Liver (tissue), 9 donors: ENCODE results near the gene TSC22D2. TPM values are rescaled to one million over a fixed set of nuclear protein-coding genes. Genes with fewer than 3 reads are reported as not detected.
A peak's percentile ranks its signal among the peaks of the same experiment; 100 is the strongest.

ENCODE experiments used
- DNase-seq: peaks from one replicate; pipeline ENCODE4 v3.0.0-alpha.2; 2017; ENCODE audit warnings: low spot score
- H3K27ac ChIP-seq, 2 donors: one replicate each; pipeline ENCODE4 v1.7.0; 2013; ENCODE audit warnings: inconsistent platforms in 2 of 2, low read length in 2 of 2, control low read depth in 1 of 2, low read depth in 1 of 2, mild to moderate bottlenecking in 1 of 2
- H3K27me3 ChIP-seq, 4 donors: one replicate each; pipeline versions ENCODE4 v1.6.1 to v1.7.0; 2013; ENCODE audit warnings: low read length in 3 of 4, inconsistent platforms in 1 of 4, mild to moderate bottlenecking in 1 of 4, moderate library complexity in 1 of 4; ENCODE audit not compliant: control insufficient read depth in 4 of 4, insufficient read depth in 4 of 4
- H3K36me3 ChIP-seq, 4 donors: one replicate each; pipeline versions ENCODE4 v1.6.1 to v1.7.0; 2013; ENCODE audit warnings: low read length in 3 of 4, mild to moderate bottlenecking in 3 of 4, low read depth in 1 of 4, moderate library complexity in 1 of 4; ENCODE audit not compliant: control insufficient read depth in 4 of 4, insufficient read depth in 3 of 4
- H3K4me1 ChIP-seq, 4 donors: one replicate each; pipeline versions ENCODE4 v1.6.1 to v1.7.0; 2013; ENCODE audit warnings: low read length in 3 of 4, mild to moderate bottlenecking in 3 of 4, moderate library complexity in 1 of 4; ENCODE audit not compliant: control insufficient read depth in 4 of 4, insufficient read depth in 4 of 4
- H3K4me3 ChIP-seq, 3 donors: one replicate each; pipeline versions ENCODE4 v1.6.1 to v1.7.0; 2013; ENCODE audit warnings: low read length in 3 of 3, control low read depth in 1 of 3, low read depth in 1 of 3, mild to moderate bottlenecking in 1 of 3
- H3K9ac ChIP-seq, 2 donors: one replicate each; pipeline ENCODE4 v1.7.0; 2013; ENCODE audit warnings: low read length in 2 of 2, mild to moderate bottlenecking in 2 of 2, moderate library complexity in 2 of 2, control low read depth in 1 of 2, low read depth in 1 of 2
- H3K9me3 ChIP-seq, 4 donors: one replicate each; pipeline versions ENCODE4 v1.6.1 to v1.7.0; 2013; ENCODE audit warnings: low read length in 3 of 4; ENCODE audit not compliant: control insufficient read depth in 4 of 4
- EGR1 ChIP-seq, 2 donors: IDR thresholded peaks; 2 replicates each; pipeline ENCODE4 v1.6.1; 2016 to 2018; ENCODE audit warnings: antibody characterized with exemption in 2 of 2, low read depth in 2 of 2
- FOXA1 ChIP-seq: IDR thresholded peaks from 2 replicates; pipeline ENCODE4 v1.6.1; 2016; ENCODE audit warnings: antibody characterized with exemption
- FOXA2 ChIP-seq: IDR thresholded peaks from 2 replicates; pipeline ENCODE4 v1.6.1; 2016; ENCODE audit warnings: antibody characterized with exemption
- GABPA ChIP-seq, 2 donors: IDR thresholded peaks in 1 of 2; conservative IDR thresholded peaks in 1 of 2; 2 replicates each; pipeline ENCODE4 v1.6.1; 2016; ENCODE audit warnings: antibody characterized with exemption in 2 of 2, mild to moderate bottlenecking in 1 of 2, moderate library complexity in 1 of 2
- HNF4A ChIP-seq, 2 donors: conservative IDR thresholded peaks; 2 replicates each; pipeline ENCODE4 v1.6.1; 2016; ENCODE audit warnings: antibody characterized with exemption in 2 of 2, mild to moderate bottlenecking in 2 of 2
- HNF4G ChIP-seq: IDR thresholded peaks from 2 replicates; pipeline ENCODE4 v1.6.1; 2016; ENCODE audit warnings: antibody characterized with exemption
- JUND ChIP-seq, 2 donors: IDR thresholded peaks; 2 replicates each; pipeline ENCODE4 v1.6.1; 2016; ENCODE audit warnings: antibody characterized with exemption in 2 of 2
- NR2F2 ChIP-seq: IDR thresholded peaks from 2 replicates; pipeline ENCODE4 v1.6.1; 2016; ENCODE audit warnings: antibody characterized with exemption
- RAD21 ChIP-seq, 2 donors: IDR thresholded peaks; 2 replicates each; pipeline ENCODE4 v1.6.1; 2016; ENCODE audit warnings: antibody characterized with exemption in 2 of 2, mild to moderate bottlenecking in 2 of 2
- RXRA ChIP-seq, 2 donors: IDR thresholded peaks; 2 replicates each; pipeline ENCODE4 v1.6.1; 2017 to 2018; ENCODE audit warnings: antibody characterized with exemption in 2 of 2, mild to moderate bottlenecking in 1 of 2
- SP1 ChIP-seq: IDR thresholded peaks from 2 replicates; pipeline ENCODE4 v1.6.1; 2018; ENCODE audit warnings: antibody characterized with exemption, mild to moderate bottlenecking
- TAF1 ChIP-seq: conservative IDR thresholded peaks from 2 replicates; pipeline ENCODE4 v1.6.1; 2016; ENCODE audit warnings: antibody characterized with exemption, mild to moderate bottlenecking
- YY1 ChIP-seq: IDR thresholded peaks from 2 replicates; pipeline ENCODE4 v1.6.1; 2016; ENCODE audit warnings: antibody characterized with exemption, mild to moderate bottlenecking
- WGBS: extraction: QIAGEN DNeasy Blood & Tissue Kit; methylation state at CpG from one replicate; pipeline ENCODE4 v1.1.7; 2013; 5-methylcytosine and 5-hydroxymethylcytosine counted together
- polyA plus RNA-seq, 2 donors: library from polyadenylated mRNA; stranded (reverse) in 1 of 2; unstranded in 1 of 2; fragments of 200-250 nt in 1 of 2; fragments of >200 nt in 1 of 2; fragmentation: Nextera tagmentation in 1 of 2; extraction: Ambion mirVana in 1 of 2; gene quantifications; one replicate each; pipeline versions ENCODE4 v1.2.1 to v1.2.3, GENCODE V29; 2013 to 2015
- total RNA-seq, 2 donors: library from RNA; depleted of rRNA; stranded (reverse); fragments of >200 nt; gene quantifications; one replicate each; pipeline ENCODE4 v1.2.3, GENCODE V29; 2014
- TF ChIP-seq, protein P1 (sequence below): IDR thresholded peaks from 2 replicates; pipeline ENCODE4 v1.6.1; 2016; ENCODE audit warnings: antibody characterized with exemption
- TF ChIP-seq, protein P2 (sequence below): IDR thresholded peaks from 2 replicates; pipeline ENCODE4 v1.6.1; 2016; ENCODE audit warnings: antibody characterized with exemption
- TF ChIP-seq, protein P3 (sequence below): fragments of 150-350 bp; IDR thresholded peaks from 2 replicates; pipeline ENCODE4 v1.5.1; 2017; ENCODE audit warnings: improper control_type of control experiment, low read depth, low read length; ENCODE audit not compliant: missing input control
- TF ChIP-seq, protein P4 (sequence below): IDR thresholded peaks from 2 replicates; pipeline ENCODE4 v1.6.1; 2016; ENCODE audit warnings: antibody characterized with exemption, mild to moderate bottlenecking
- TF ChIP-seq, protein P5 (sequence below): IDR thresholded peaks from 2 replicates; pipeline ENCODE4 v1.6.1; 2016; ENCODE audit warnings: antibody characterized with exemption
- donor health status: healthy.
- donor health status: healthy.
- donor health status: healthy.
- donor health status: healthy.
- donor health status: healthy.

Gene TSC22D2
- total and polyA plus RNA-seq, 4 donors = 4.0 to 9.6 (median 7.8) TPM

DNA sequence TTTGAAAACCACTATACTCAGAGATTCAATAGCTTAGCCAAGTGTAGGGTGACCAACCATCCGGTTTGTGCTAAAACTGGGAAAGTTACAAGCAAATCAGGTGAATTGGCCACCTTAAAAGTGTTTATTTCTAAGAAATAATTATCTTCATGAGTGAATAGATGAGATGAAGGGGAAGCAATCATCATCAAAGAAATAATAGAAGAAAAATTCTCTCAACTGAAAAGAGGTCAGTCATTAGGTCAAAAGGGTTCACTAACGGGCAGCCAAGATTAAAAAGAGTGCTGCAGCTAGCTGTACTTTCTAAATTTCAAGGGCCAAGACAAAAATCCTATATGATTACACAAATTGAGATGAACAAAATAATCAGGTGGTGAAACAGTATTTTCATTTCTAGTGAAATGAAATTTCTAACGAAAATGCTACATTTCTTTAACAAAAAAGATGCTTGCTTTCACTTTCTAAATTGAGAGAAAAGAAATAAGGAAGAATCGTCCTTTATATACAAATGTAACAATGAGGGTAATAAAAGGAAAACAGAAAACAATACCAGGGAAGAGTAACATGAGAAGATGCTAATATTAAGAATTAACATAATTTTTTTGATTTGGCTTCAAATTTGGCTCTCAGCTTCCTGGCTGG, 34.7 kb upstream of the TSC22D2 start:
- Histone ChIP-seq H3K4me1 (peaks cover 3 to 10% (median 6%) of the 10 kb centered on the region in 4 donors), H3K27ac (no peak overlapping the region), H3K36me3 (no peaks in the 10 kb centered on the region), H3K4me3 (no peak overlapping the region), H3K9ac (no peak overlapping the region), H3K27me3 (no peaks in the 10 kb centered on the region), H3K9me3 (no peaks in the 10 kb centered on the region)
- TF ChIP-seq HNF4A (conservative IDR thresholded peaks at IDR 0.05) = no peak
- WGBS = 82% methylated on average over 4 of the region's 4 CpGs
- no peak for DNase-seq

DNA sequence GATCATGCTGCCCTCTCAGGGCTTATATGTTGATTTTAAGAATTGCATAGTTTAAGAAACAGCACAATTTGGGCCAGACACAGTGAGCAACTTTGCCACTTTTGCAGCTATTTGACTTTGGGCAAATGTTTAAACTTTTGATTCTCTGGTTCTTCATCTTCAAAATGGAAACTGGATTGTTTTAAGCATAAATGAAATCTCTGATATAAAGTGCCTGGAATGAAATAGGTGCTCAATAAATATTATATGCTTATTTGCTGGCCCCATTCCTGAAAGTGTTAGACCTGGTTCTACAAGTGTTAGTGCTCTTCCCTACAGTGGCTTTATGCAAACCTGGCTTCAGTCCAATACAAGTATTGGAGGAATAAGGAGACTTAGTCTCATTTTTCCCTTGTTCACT, 33.1 kb upstream of the TSC22D2 start:
- DNase-seq = no peak
- Histone ChIP-seq H3K4me3 (no peak overlapping the region), H3K4me1 (peaks cover 3 to 10% (median 6%) of the 10 kb centered on the region in 4 donors), H3K27me3 (no peaks in the 10 kb centered on the region), H3K36me3 (no peaks in the 10 kb centered on the region), H3K9ac (no peak overlapping the region), H3K27ac (peak overlapping the region in 1 of 2 donors; percentile 75), H3K9me3 (no peaks in the 10 kb centered on the region)
- TF ChIP-seq JUND (IDR thresholded peaks at IDR 0.05) (no peak), EGR1 (IDR thresholded peaks at IDR 0.05; ENCODE audit: low read depth in 2 of 2) (no peak), RXRA (IDR thresholded peaks at IDR 0.05) (no peak), FOXA2 (no peak), TAF1 (no peak), YY1 (no peak), RAD21 (IDR thresholded peaks at IDR 0.05) (no peak), HNF4A (conservative IDR thresholded peaks at IDR 0.05) (no peak), NR2F2 (no peak), SP1 (no peak), HNF4G (no peak), FOXA1 (no peak), GABPA (IDR thresholded peaks at IDR 0.05 in 1 of 2, conservative IDR thresholded peaks at IDR 0.05 in 1 of 2) (no peak)
- TF ChIP-seq, protein P1, sequence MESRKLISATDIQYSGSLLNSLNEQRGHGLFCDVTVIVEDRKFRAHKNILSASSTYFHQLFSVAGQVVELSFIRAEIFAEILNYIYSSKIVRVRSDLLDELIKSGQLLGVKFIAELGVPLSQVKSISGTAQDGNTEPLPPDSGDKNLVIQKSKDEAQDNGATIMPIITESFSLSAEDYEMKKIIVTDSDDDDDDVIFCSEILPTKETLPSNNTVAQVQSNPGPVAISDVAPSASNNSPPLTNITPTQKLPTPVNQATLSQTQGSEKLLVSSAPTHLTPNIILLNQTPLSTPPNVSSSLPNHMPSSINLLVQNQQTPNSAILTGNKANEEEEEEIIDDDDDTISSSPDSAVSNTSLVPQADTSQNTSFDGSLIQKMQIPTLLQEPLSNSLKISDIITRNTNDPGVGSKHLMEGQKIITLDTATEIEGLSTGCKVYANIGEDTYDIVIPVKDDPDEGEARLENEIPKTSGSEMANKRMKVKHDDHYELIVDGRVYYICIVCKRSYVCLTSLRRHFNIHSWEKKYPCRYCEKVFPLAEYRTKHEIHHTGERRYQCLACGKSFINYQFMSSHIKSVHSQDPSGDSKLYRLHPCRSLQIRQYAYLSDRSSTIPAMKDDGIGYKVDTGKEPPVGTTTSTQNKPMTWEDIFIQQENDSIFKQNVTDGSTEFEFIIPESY = no peak
- TF ChIP-seq, protein P2, sequence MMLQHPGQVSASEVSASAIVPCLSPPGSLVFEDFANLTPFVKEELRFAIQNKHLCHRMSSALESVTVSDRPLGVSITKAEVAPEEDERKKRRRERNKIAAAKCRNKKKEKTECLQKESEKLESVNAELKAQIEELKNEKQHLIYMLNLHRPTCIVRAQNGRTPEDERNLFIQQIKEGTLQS = no peak
- TF ChIP-seq, protein P3, sequence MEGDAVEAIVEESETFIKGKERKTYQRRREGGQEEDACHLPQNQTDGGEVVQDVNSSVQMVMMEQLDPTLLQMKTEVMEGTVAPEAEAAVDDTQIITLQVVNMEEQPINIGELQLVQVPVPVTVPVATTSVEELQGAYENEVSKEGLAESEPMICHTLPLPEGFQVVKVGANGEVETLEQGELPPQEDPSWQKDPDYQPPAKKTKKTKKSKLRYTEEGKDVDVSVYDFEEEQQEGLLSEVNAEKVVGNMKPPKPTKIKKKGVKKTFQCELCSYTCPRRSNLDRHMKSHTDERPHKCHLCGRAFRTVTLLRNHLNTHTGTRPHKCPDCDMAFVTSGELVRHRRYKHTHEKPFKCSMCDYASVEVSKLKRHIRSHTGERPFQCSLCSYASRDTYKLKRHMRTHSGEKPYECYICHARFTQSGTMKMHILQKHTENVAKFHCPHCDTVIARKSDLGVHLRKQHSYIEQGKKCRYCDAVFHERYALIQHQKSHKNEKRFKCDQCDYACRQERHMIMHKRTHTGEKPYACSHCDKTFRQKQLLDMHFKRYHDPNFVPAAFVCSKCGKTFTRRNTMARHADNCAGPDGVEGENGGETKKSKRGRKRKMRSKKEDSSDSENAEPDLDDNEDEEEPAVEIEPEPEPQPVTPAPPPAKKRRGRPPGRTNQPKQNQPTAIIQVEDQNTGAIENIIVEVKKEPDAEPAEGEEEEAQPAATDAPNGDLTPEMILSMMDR = no peak
- TF ChIP-seq, protein P4, sequence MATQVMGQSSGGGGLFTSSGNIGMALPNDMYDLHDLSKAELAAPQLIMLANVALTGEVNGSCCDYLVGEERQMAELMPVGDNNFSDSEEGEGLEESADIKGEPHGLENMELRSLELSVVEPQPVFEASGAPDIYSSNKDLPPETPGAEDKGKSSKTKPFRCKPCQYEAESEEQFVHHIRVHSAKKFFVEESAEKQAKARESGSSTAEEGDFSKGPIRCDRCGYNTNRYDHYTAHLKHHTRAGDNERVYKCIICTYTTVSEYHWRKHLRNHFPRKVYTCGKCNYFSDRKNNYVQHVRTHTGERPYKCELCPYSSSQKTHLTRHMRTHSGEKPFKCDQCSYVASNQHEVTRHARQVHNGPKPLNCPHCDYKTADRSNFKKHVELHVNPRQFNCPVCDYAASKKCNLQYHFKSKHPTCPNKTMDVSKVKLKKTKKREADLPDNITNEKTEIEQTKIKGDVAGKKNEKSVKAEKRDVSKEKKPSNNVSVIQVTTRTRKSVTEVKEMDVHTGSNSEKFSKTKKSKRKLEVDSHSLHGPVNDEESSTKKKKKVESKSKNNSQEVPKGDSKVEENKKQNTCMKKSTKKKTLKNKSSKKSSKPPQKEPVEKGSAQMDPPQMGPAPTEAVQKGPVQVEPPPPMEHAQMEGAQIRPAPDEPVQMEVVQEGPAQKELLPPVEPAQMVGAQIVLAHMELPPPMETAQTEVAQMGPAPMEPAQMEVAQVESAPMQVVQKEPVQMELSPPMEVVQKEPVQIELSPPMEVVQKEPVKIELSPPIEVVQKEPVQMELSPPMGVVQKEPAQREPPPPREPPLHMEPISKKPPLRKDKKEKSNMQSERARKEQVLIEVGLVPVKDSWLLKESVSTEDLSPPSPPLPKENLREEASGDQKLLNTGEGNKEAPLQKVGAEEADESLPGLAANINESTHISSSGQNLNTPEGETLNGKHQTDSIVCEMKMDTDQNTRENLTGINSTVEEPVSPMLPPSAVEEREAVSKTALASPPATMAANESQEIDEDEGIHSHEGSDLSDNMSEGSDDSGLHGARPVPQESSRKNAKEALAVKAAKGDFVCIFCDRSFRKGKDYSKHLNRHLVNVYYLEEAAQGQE = no peak
- TF ChIP-seq, protein P5, sequence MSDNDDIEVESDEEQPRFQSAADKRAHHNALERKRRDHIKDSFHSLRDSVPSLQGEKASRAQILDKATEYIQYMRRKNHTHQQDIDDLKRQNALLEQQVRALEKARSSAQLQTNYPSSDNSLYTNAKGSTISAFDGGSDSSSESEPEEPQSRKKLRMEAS = no peak
